Caco-2 (cell line): Measurements from ENCODE around the gene CARNS1. TPM values are rescaled to one million over a fixed set of nuclear protein-coding genes. Genes with fewer than 3 reads are reported as not detected.

Source experiments
- BruUV-seq: library from RNA; stranded (reverse); fragments of 400-500 nt; replicated peaks from 2 replicates; lab custom pipeline; 2021; lab: Mats Ljungman, UMichigan
- CTCF ChIA-PET: fragments of 300-600 bp; sonication (Branson Sonifier 250); formaldehyde crosslinking; loops from one replicate; lab custom pipeline; 2022; ENCODE audit warnings: antibody characterized with exemption; lab: Charles Lee
- POLR2A ChIA-PET: fragments of 300-600 bp; sonication (Branson Sonifier 250); formaldehyde crosslinking; loops from one replicate; lab custom pipeline; 2022; ENCODE audit warnings: antibody characterized with exemption; lab: Charles Lee
- DNase-seq, 2 experiments: peaks; one replicate each; pipeline versions ENCODE4 v3.0.0 to v3.0.0-alpha.2; 2020 to 2022
- H3K27me3 ChIP-seq: replicated peaks from 2 replicates; pipeline ENCODE4 v1.6.0; 2011; ENCODE audit warnings: low read length; ENCODE audit not compliant: control insufficient read depth, insufficient read depth
- H3K36me3 ChIP-seq: 2 replicates; pipeline ENCODE4 v1.5.1; 2011; ENCODE audit warnings: low read length; ENCODE audit not compliant: control insufficient read depth, insufficient read depth
- H3K4me1 ChIP-seq: fragments of 250-450 bp; sonication (Bioruptor Pico); 2 replicates; pipeline ENCODE4 v1.5.1; 2020; ENCODE audit warnings: mild to moderate bottlenecking
- H3K4me3 ChIP-seq: 2 replicates; pipeline ENCODE4 v1.5.1; 2011; ENCODE audit warnings: low read depth, mild to moderate bottlenecking, control low read depth, low read length
- H3K9me3 ChIP-seq: fragments of 250-450 bp; sonication (Bioruptor Pico); 2 replicates; pipeline ENCODE4 v1.5.1; 2020; ENCODE audit warnings: mild to moderate bottlenecking, moderate library complexity
- H3K27ac Mint-ChIP-seq: one replicate; pipeline ENCODE4 v1.8.0; 2022; ENCODE audit warnings: mixed read lengths; ENCODE audit not compliant: unreplicated experiment
- H3K27me3 Mint-ChIP-seq: one replicate; pipeline ENCODE4 v1.8.0; 2022; ENCODE audit warnings: mixed read lengths; ENCODE audit not compliant: insufficient read depth, unreplicated experiment
- H3K36me3 Mint-ChIP-seq: one replicate; pipeline ENCODE4 v1.8.0; 2022; ENCODE audit warnings: mild to moderate bottlenecking, mixed read lengths; ENCODE audit not compliant: insufficient read depth, unreplicated experiment
- H3K4me1 Mint-ChIP-seq: one replicate; pipeline ENCODE4 v1.8.0; 2022; ENCODE audit warnings: low read depth, mixed read lengths; ENCODE audit not compliant: unreplicated experiment
- H3K4me3 Mint-ChIP-seq: one replicate; pipeline ENCODE4 v1.8.0; 2022; ENCODE audit warnings: mild to moderate bottlenecking, moderate library complexity, mixed read lengths; ENCODE audit not compliant: unreplicated experiment
- H3K9me3 Mint-ChIP-seq: one replicate; pipeline ENCODE4 v1.8.0; 2022; ENCODE audit warnings: mixed read lengths; ENCODE audit not compliant: unreplicated experiment
- intact Hi-C: fragments of 100-400 bp; cut with micrococcal nuclease; formaldehyde crosslinking; loops from one replicate; pipeline ENCODE4 v1.10.0; 2022; ENCODE audit not compliant: unreplicated experiment
- total RNA-seq: library from RNA; stranded (reverse); gene quantifications from 2 replicates; pipeline ENCODE4 v1.2.3, GENCODE V29; 2022
- TF ChIP-seq, protein P1 (sequence below), 2 experiments: fragments of 200-600 bp in 1 of 2; IDR thresholded peaks; 1 replicate in 1 of 2; 2 replicates in 1 of 2; pipeline versions ENCODE4 v1.5.1 to v1.8.0; 2011 to 2022; ENCODE audit warnings: antibody characterized with exemption in 1 of 2, control low read depth in 1 of 2, inconsistent platforms in 1 of 2, low read depth in 1 of 2, low read length in 1 of 2, mild to moderate bottlenecking in 1 of 2, moderate library complexity in 1 of 2; ENCODE audit not compliant: insufficient read depth in 1 of 2, severe bottlenecking in 1 of 2, unreplicated experiment in 1 of 2

Gene CARNS1
- total RNA-seq, 1 experiment from 2014 or later, result 0.09 TPM

GRCh38 chr11:67382276-67383136, 33.0 kb upstream of the CARNS1 start:
- no peak overlapping the region for H3K4me3 ChIP-seq
- Mint-ChIP-seq H3K27ac (no peak overlapping the region), H3K4me1 (peaks cover 6% of the 10 kb centered on the region), H3K4me3 (no peak overlapping the region), H3K27me3 (peaks cover 7% of the 10 kb centered on the region), H3K9me3 (no peaks in the 10 kb centered on the region), H3K36me3 (no peaks in the 10 kb centered on the region)
- BruUV-seq, result no TSS peak
- H3K36me3 ChIP-seq, result no peaks in the 10 kb centered on the region
- POLR2A ChIA-PET, result interaction anchor here (0.7 to 1.5 kb wide), 5 partner anchors 9 to 120 kb away, joined by 3 to 8 read pairs (median 3); partner anchors contain the start of gene RAD9A
- H3K4me1 ChIP-seq, result peaks cover 14% of the 10 kb centered on the region
- DNase-seq, result peak; percentile 90 to 94
- 0 out of 2 replicates have a peak, but pooled peaks cover 3% of the 10 kb centered on the region for H3K27me3 ChIP-seq
- TF ChIP-seq, protein P1, sequence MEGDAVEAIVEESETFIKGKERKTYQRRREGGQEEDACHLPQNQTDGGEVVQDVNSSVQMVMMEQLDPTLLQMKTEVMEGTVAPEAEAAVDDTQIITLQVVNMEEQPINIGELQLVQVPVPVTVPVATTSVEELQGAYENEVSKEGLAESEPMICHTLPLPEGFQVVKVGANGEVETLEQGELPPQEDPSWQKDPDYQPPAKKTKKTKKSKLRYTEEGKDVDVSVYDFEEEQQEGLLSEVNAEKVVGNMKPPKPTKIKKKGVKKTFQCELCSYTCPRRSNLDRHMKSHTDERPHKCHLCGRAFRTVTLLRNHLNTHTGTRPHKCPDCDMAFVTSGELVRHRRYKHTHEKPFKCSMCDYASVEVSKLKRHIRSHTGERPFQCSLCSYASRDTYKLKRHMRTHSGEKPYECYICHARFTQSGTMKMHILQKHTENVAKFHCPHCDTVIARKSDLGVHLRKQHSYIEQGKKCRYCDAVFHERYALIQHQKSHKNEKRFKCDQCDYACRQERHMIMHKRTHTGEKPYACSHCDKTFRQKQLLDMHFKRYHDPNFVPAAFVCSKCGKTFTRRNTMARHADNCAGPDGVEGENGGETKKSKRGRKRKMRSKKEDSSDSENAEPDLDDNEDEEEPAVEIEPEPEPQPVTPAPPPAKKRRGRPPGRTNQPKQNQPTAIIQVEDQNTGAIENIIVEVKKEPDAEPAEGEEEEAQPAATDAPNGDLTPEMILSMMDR (IDR thresholded peaks at IDR 0.05; ENCODE audit: insufficient read depth in 1 of 2, low read depth in 1 of 2, low read length in 1 of 2, severe bottlenecking in 1 of 2, unreplicated experiment in 1 of 2), result peak; percentile 99 to 100
- H3K9me3 ChIP-seq, result no peaks in the 10 kb centered on the region
- CTCF ChIA-PET, result interaction anchor here (0.5 to 21.4 kb wide), 26 partner anchors 9 to 916 kb away, joined by 3 to 775 read pairs (median 4); partner anchors contain the start of genes CLCF1, GRK2, KDM2A and PELI3
- intact Hi-C loops, result loop anchor here (1.0 to 2.0 kb wide), 4 partner anchors 25 to 116 kb away; partner anchors contain the start of gene GRK2

GRCh38 chr11:67384851-67385366, 30.6 kb upstream of the CARNS1 start:
- Histone ChIP-seq H3K4me3 (no peak overlapping the region), H3K27me3 (0 out of 2 replicates have a peak, but pooled peaks cover 3% of the 10 kb centered on the region), H3K4me1 (peaks cover under 1% of the 10 kb centered on the region; the same call in 1 of the 2 replicates), H3K36me3 (no peaks in the 10 kb centered on the region), H3K9me3 (no peaks in the 10 kb centered on the region)
- peaks cover 17% of the 10 kb centered on the region for H3K4me1 Mint-ChIP-seq
- no peak overlapping the region for H3K4me3 Mint-ChIP-seq
- DNase-seq, result no peak
- BruUV-seq, result no TSS peak
- POLR2A ChIA-PET, result no interaction called here
- peaks cover 9% of the 10 kb centered on the region for H3K36me3 Mint-ChIP-seq
- CTCF ChIA-PET, result interaction anchor here (0.5 to 21.4 kb wide), 4 partner anchors 12 to 116 kb away, joined by 3 to 775 read pairs (median 34); partner anchors contain the start of genes CLCF1 and POLD4
- intact Hi-C loops, result loop anchor here (5.0 kb wide), 1 partner anchor 122 kb away; the partner anchor contains the start of genes CDK2AP2 and PITPNM1
- peaks cover 7% of the 10 kb centered on the region for H3K27me3 Mint-ChIP-seq
- TF ChIP-seq, protein P1 (IDR thresholded peaks at IDR 0.05; ENCODE audit: insufficient read depth in 1 of 2, low read depth in 1 of 2, low read length in 1 of 2, severe bottlenecking in 1 of 2, unreplicated experiment in 1 of 2), result no peak
- H3K27ac Mint-ChIP-seq, result no peak overlapping the region
- H3K9me3 Mint-ChIP-seq, result no peaks in the 10 kb centered on the region

- ChIA-PET POLR2A (interaction anchor here (0.6 kb wide), 1 partner anchor 96 kb away, joined by 8 read pairs; the partner anchor contains the start of gene AIP), CTCF (interaction anchor here (0.5 to 21.4 kb wide), 9 partner anchors 13 to 263 kb away, joined by 3 to 775 read pairs (median 4); partner anchors contain the start of genes ACY3, AIP, POLD4 and PPP1CA)
- H3K9me3 Mint-ChIP-seq, result no peaks in the 10 kb centered on the region
- no peak overlapping the region for H3K4me3 Mint-ChIP-seq
- no TSS peak for BruUV-seq
- Histone ChIP-seq H3K4me1 (no peaks in the 10 kb centered on the region), H3K27me3 (0 out of 2 replicates have a peak, but pooled peaks cover 3% of the 10 kb centered on the region), H3K9me3 (no peaks in the 10 kb centered on the region), H3K36me3 (no peaks in the 10 kb centered on the region), H3K4me3 (no peak overlapping the region)
- intact Hi-C loops, result loop anchor here (5.0 kb wide), 1 partner anchor 120 kb away; the partner anchor contains the start of genes CDK2AP2 and PITPNM1
- H3K27me3 Mint-ChIP-seq, result peaks cover 7% of the 10 kb centered on the region
- peaks cover 24% of the 10 kb centered on the region for H3K4me1 Mint-ChIP-seq
- peaks cover 23% of the 10 kb centered on the region for H3K36me3 Mint-ChIP-seq
- DNase-seq, result no peak
- TF ChIP-seq, protein P1 (IDR thresholded peaks at IDR 0.05; ENCODE audit: insufficient read depth in 1 of 2, low read depth in 1 of 2, low read length in 1 of 2, severe bottlenecking in 1 of 2, unreplicated experiment in 1 of 2), result no peak
- no peak overlapping the region for H3K27ac Mint-ChIP-seq
Measured at GRCh38 chr11:67387069-67387468, 28.4 kb upstream of the CARNS1 start.
